ENCODE measurements around the gene ZMYND11. TPM values are rescaled to one million over a fixed set of nuclear protein-coding genes. Genes with fewer than 3 reads are reported as not detected.
"Not testable (repeated sequence)": the region's sequence is repeated elsewhere in the genome, so short reads cannot be mapped to it uniquely, and the experiment has no call there.

ZMYND11 gene
- total and polyA plus RNA-seq, 12 donors, result 23.6 to 153 (median 63.6) TPM

- peaks cover 0 to 35% of the 10 kb centered on the region in 2 donors for H3K36me3 ChIP-seq (replicated peaks in 1 of 2)
- intact Hi-C loops (cut with DNase I), result no loop called here
- H3K27ac ChIP-seq, result no peak overlapping the region
- H3K4me3 ChIP-seq, result no peak overlapping the region
- no peak for TF ChIP-seq POLR2A (IDR thresholded peaks at IDR 0.05)
- TF ChIP-seq, protein P1, sequence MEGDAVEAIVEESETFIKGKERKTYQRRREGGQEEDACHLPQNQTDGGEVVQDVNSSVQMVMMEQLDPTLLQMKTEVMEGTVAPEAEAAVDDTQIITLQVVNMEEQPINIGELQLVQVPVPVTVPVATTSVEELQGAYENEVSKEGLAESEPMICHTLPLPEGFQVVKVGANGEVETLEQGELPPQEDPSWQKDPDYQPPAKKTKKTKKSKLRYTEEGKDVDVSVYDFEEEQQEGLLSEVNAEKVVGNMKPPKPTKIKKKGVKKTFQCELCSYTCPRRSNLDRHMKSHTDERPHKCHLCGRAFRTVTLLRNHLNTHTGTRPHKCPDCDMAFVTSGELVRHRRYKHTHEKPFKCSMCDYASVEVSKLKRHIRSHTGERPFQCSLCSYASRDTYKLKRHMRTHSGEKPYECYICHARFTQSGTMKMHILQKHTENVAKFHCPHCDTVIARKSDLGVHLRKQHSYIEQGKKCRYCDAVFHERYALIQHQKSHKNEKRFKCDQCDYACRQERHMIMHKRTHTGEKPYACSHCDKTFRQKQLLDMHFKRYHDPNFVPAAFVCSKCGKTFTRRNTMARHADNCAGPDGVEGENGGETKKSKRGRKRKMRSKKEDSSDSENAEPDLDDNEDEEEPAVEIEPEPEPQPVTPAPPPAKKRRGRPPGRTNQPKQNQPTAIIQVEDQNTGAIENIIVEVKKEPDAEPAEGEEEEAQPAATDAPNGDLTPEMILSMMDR (IDR thresholded peaks at IDR 0.05), result no peak
- no peaks in the 10 kb centered on the region for H3K9me3 ChIP-seq (replicated peaks in 1 of 3)
- WGBS, 4 donors, result 93 to 97% (median 96%) methylated on average over 13 of the region's 13 CpGs
- no peaks in the 10 kb centered on the region for H3K4me1 ChIP-seq (replicated peaks in 1 of 2)
- H3K27me3 ChIP-seq, result no peaks in the 10 kb centered on the region
- DNase-seq, result no peak
Measured at GRCh38 chr10:251982-252582, 116.8 kb downstream of the ZMYND11 start.

DNA sequence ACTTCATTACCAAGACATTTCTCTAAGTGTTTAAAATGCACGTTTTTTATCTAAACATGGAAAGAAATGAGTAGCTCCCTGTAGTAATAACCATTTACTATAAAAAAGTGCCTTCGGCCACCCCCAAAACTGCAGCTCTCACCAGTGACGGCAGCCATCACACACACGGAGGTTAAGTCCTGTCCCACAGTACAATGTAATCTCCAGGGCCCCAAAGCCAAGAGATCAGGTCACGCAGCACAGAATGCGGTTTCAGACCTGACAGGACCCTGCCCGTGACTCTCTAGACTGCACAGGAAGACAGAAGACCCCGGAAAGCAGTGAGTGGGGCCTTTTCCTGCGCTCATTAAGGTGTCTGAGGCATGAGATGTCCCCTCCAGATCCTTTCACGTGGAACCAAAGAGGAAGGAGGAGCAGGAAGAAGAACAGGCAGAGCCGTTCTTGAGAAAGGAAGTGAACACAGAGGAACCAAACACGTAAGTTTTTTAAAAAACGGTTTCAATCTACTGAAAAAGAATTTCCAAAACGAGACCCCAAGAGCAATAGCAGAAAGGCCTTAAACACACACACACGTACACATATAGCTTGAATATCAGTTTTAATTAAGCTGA, 125.7 kb downstream of the ZMYND11 start:
- Histone ChIP-seq H3K27ac (no peak overlapping the region), H3K36me3 (replicated peaks in 1 of 2) (no peaks in the 10 kb centered on the region), H3K4me3 (no peak overlapping the region), H3K9me3 (replicated peaks in 1 of 3) (no peaks in the 10 kb centered on the region), H3K4me1 (replicated peaks in 1 of 2) (no peaks in the 10 kb centered on the region), H3K27me3 (no peaks in the 10 kb centered on the region)
- intact Hi-C loops (cut with DNase I), result no loop called here
- TF ChIP-seq, protein P1 (IDR thresholded peaks at IDR 0.05), result no peak
- no peak for TF ChIP-seq POLR2A (IDR thresholded peaks at IDR 0.05)
- DNase-seq, result no peak
- WGBS, 4 donors, result 79 to 82% (median 81%) methylated on average over 15 of the region's 15 CpGs

DNA sequence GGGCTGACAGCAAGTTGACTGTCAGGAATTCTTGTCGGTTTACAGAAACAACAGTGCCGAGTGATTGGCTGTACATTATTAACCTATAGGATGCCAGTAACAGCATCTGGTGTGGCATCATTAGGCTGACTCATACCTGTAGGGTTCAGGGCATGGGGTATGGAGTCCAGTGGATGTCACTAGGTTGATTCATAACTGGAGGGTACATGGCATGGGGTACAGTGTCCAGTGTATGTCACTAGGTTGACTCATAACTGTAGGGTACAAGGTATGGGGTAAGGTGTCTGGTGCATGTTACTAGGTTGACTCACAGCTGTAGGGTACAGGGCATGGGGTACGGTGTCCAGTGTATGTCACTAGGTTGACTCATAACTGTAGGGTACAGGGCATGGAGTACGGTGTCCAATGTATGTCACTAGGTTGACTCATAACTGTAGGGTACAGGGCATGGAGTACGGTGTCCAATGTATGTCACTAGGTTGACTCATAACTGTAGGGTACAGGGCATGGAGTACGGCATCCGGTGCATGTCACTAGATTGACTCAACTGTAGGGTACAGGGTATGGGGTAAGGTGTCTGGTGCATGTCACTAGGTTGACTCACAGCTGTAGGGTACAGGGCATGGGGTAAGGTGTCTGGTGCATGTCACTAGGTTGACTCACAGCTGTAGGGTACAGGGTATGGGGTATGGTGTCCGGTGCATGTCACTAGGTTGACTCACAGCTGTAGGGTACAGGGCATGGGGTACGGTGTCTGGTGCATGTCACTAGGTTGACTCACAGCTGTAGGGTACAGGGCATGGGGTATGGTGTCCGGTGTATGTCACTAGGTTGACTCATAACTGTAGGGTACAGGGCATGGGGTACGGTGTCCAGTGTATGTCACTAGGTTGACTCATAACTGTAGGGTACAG, 129.2 kb downstream of the ZMYND11 start:
- H3K9me3 ChIP-seq (replicated peaks in 1 of 3), result not testable (repeated sequence)

DNA sequence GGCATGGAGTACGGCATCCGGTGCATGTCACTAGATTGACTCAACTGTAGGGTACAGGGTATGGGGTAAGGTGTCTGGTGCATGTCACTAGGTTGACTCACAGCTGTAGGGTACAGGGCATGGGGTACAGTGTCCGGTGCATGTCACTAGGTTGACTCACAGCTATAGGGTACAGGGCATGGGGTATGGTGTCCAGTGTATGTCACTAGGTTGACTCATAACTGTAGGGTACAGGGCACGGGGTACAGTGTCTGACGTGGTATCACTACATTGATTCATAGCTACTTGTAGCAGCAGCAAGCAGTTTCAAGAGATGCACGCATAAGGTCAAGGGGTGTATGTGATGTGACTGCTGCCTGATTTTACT, 129.8 kb downstream of the ZMYND11 start:
- H3K27me3 ChIP-seq; H3K27ac ChIP-seq; H3K9me3 ChIP-seq (replicated peaks in 1 of 3); H3K36me3 ChIP-seq (replicated peaks in 1 of 2); H3K4me3 ChIP-seq; intact Hi-C loops (cut with DNase I); H3K4me1 ChIP-seq (replicated peaks in 1 of 2): not testable (repeated sequence)
- WGBS, 4 donors, result 88 to 95% (median 90%) methylated on average over 6 of the region's 6 CpGs
- peak in 1 of 7 donors; percentile 23 for DNase-seq

More for the DNA sequence above, 129.2 kb downstream of the ZMYND11 start:
- H3K4me1 ChIP-seq (replicated peaks in 1 of 2); H3K27me3 ChIP-seq; intact Hi-C loops (cut with DNase I); H3K27ac ChIP-seq; H3K36me3 ChIP-seq (replicated peaks in 1 of 2); H3K4me3 ChIP-seq: not testable (repeated sequence)
- WGBS, 4 donors, result 78 to 88% (median 82%) methylated on average over 9 to 11 of the region's 11 CpGs
- peak in 1 of 7 donors; percentile 18 for DNase-seq

DNA sequence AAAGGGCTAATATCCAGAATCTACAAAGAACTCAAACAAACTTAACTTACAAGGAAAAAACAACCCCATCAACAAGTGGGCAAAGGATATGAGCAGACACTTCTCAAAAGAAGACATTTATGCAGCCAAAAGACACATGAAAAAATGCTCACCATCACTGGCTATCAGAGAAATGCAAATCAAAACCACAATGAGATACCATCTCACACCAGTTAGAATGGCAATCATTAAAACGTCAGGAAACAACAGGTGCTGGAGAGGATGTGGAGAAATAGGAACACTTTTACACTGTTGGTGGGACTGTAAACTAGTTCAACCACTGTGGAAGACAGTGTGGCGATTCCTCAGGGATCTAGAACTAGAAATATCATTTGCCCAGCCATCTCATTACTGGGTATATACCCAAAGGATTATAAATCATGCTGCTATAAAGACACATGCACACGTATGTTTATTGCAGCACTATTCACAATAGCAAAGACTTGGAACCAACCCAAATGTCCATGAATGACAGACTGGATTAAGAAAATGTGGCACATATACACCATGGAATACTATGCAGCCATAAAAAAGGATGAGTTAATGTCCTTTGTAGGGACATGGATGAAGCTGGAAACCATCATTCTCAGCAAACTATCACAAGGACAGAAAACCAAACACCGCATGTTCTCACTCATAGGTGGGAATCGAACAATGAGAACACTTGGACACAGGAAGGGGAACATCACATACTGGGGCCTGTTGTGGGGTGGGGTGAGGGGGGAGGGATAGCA, 130.7 kb downstream of the ZMYND11 start:
- H3K27ac ChIP-seq; H3K36me3 ChIP-seq (replicated peaks in 1 of 2); intact Hi-C loops (cut with DNase I); H3K4me3 ChIP-seq; H3K27me3 ChIP-seq; H3K4me1 ChIP-seq (replicated peaks in 1 of 2); DNase-seq; H3K9me3 ChIP-seq (replicated peaks in 1 of 3): not testable (repeated sequence)
- WGBS, 4 donors, result 83 to 97% (median 92%) methylated on average over 2 to 5 of the region's 5 CpGs
